SIG-M5 (cell line): ENCODE results near the gene ILRUN.
"Not testable (repeated sequence)": the region's sequence is repeated elsewhere in the genome, so short reads cannot be mapped to it uniquely, and the experiment has no call there.

Experiments
- DNase-seq: peaks from one replicate; lab custom pipeline; 2025; lab: John Stamatoyannopoulos, UW

ILRUN gene

GRCh38 chr6:34697544-34697836 lies 923 bp upstream of the ILRUN start:
- DNase-seq = no peak

- DNase-seq = no peak
Measured at GRCh38 chr6:34696189-34696738, 303 bp downstream of the ILRUN start.

- no peak for DNase-seq
Measured at GRCh38 chr6:34695729-34696188, 808 bp downstream of the ILRUN start.

- DNase-seq = no peak
Measured at GRCh38 chr6:34692280-34692679, 4.3 kb downstream of the ILRUN start.

- DNase-seq = no peak
Measured at GRCh38 chr6:34689742-34690141, 6.8 kb downstream of the ILRUN start.

GRCh38 chr6:34688956-34689355 lies 7.6 kb downstream of the ILRUN start:
- DNase-seq = no peak

- no peak for DNase-seq
Measured at GRCh38 chr6:34684919-34685318, 11.6 kb downstream of the ILRUN start.

GRCh38 chr6:34684364-34684763 lies 12.2 kb downstream of the ILRUN start:
- no peak for DNase-seq

- no peak for DNase-seq
Measured at GRCh38 chr6:34680802-34681515, 15.6 kb downstream of the ILRUN start.

GRCh38 chr6:34680313-34680712 lies 16.3 kb downstream of the ILRUN start:
- not testable (repeated sequence) for DNase-seq

GRCh38 chr6:34679552-34680253 lies 16.9 kb downstream of the ILRUN start:
- DNase-seq = no peak

- DNase-seq = no peak
Measured at GRCh38 chr6:34676140-34676539, 20.4 kb downstream of the ILRUN start.

- not testable (repeated sequence) for DNase-seq
Measured at GRCh38 chr6:34674930-34675329, 21.6 kb downstream of the ILRUN start.

- DNase-seq = no peak
Measured at GRCh38 chr6:34674268-34674639, 22.3 kb downstream of the ILRUN start.

- no peak for DNase-seq
Measured at GRCh38 chr6:34673064-34673463, 23.5 kb downstream of the ILRUN start.

- DNase-seq = no peak
Measured at GRCh38 chr6:34672657-34673043, 23.9 kb downstream of the ILRUN start.

GRCh38 chr6:34671801-34672656 lies 24.5 kb downstream of the ILRUN start:
- DNase-seq = no peak

- DNase-seq = no peak
Measured at GRCh38 chr6:34671367-34671766, 25.2 kb downstream of the ILRUN start.

GRCh38 chr6:34668799-34669198 lies 27.8 kb downstream of the ILRUN start:
- DNase-seq = not testable (repeated sequence)

- DNase-seq = no peak
Measured at GRCh38 chr6:34667481-34668238, 28.9 kb downstream of the ILRUN start.

GRCh38 chr6:34665019-34665418 lies 31.5 kb downstream of the ILRUN start:
- DNase-seq = no peak
